CD4-positive, alpha-beta T cell (primary cell): ENCODE data around the gene DMRT2. TPM values are rescaled to one million over a fixed set of nuclear protein-coding genes. Genes with fewer than 3 reads are reported as not detected.

Source experiments
- ATAC-seq: fragments of 200-7000 bp; cut with Tn5 transposase; one replicate; pipeline ENCODE4 v1.10.0; 2022; ENCODE audit warnings: mild to moderate bottlenecking; ENCODE audit not compliant: poor library complexity
- CTCF ChIA-PET: fragments of 350-600 bp; sonication (Branson Sonifier 250); formaldehyde crosslinking; loops from one replicate; lab custom pipeline; 2021; ENCODE audit warnings: antibody characterized with exemption, inconsistent platforms; lab: Charles Lee
- POLR2A ChIA-PET: fragments of 350-600 bp; sonication (Branson Sonifier 250); formaldehyde crosslinking; loops from one replicate; lab custom pipeline; 2021; ENCODE audit warnings: antibody characterized with exemption, inconsistent platforms; lab: Charles Lee
- DNase-seq, 14 experiments: peaks; one replicate each; pipeline ENCODE4 v3.0.0-alpha.2; 2013 to 2020; ENCODE audit warnings: mixed read lengths in 2 of 14
- H3K27ac ChIP-seq, 2 donors: one replicate each; pipeline versions ENCODE4 v1.5.1 to v1.7.0; 2013; ENCODE audit warnings: low read length in 2 of 2, low read depth in 1 of 2, mild to moderate bottlenecking in 1 of 2
- H3K27me3 ChIP-seq, 2 experiments: 1 replicate in 1 of 2; 2 replicates in 1 of 2; pipeline versions ENCODE4 v1.6.1 to v1.7.0; 2013; ENCODE audit warnings: low read length in 2 of 2, control low read depth in 1 of 2, mild to moderate bottlenecking in 1 of 2, moderate library complexity in 1 of 2; ENCODE audit not compliant: insufficient read depth in 2 of 2, control insufficient read depth in 1 of 2
- H3K36me3 ChIP-seq: one replicate; pipeline ENCODE4 v1.6.1; 2013; ENCODE audit warnings: low read length, control low read depth; ENCODE audit not compliant: insufficient read depth
- H3K4me1 ChIP-seq: one replicate; pipeline ENCODE4 v1.6.1; 2013; ENCODE audit warnings: low read length, control low read depth; ENCODE audit not compliant: insufficient read depth
- H3K4me3 ChIP-seq: one replicate; pipeline ENCODE4 v1.5.1; 2013; ENCODE audit warnings: mild to moderate bottlenecking, low read length, moderate library complexity
- H3K9me3 ChIP-seq, 2 experiments: 1 replicate in 1 of 2; 2 replicates in 1 of 2; pipeline versions ENCODE4 v1.6.1 to v1.7.0; 2013; ENCODE audit warnings: low read length in 2 of 2, mild to moderate bottlenecking in 2 of 2, control low read depth in 1 of 2, moderate library complexity in 1 of 2; ENCODE audit not compliant: control insufficient read depth in 1 of 2, insufficient read depth in 1 of 2
- H3K27ac Mint-ChIP-seq: one replicate; pipeline ENCODE4 v1.8.0; 2020; ENCODE audit warnings: mixed read lengths
- H3K27me3 Mint-ChIP-seq: one replicate; pipeline ENCODE4 v1.8.0; 2021; ENCODE audit warnings: mixed read lengths
- H3K36me3 Mint-ChIP-seq: one replicate; pipeline ENCODE4 v1.8.0; 2021; ENCODE audit warnings: low read depth, mixed read lengths
- H3K4me1 Mint-ChIP-seq: one replicate; pipeline ENCODE4 v1.8.0; 2021; ENCODE audit warnings: low read depth, mixed read lengths
- H3K4me3 Mint-ChIP-seq: one replicate; pipeline ENCODE4 v1.8.0; 2020; ENCODE audit warnings: mild to moderate bottlenecking, mixed read lengths
- H3K9me3 Mint-ChIP-seq: one replicate; pipeline ENCODE4 v1.8.0; 2020; ENCODE audit warnings: mixed read lengths
- intact Hi-C, 2 experiments: fragments of 100-400 bp; cut with DNase I in 1 of 2; cut with micrococcal nuclease in 1 of 2; formaldehyde crosslinking; loops; one replicate each; pipeline versions ENCODE4 v1.15.1 to v1.9.0; 2023 to 2025; cut with DNase I, micrococcal nuclease
- total RNA-seq, 174 experiments: library from RNA in 2 of 174; stranded (reverse) in 2 of 174; gene quantifications; one replicate each; pipeline ENCODE4 v1.2.3 and lab custom pipeline; 2021 to 2026
- TF ChIP-seq, protein P1 (sequence below): fragments of 200-600 bp; IDR thresholded peaks from one replicate; pipeline ENCODE4 v1.8.0; 2022; ENCODE audit warnings: antibody characterized with exemption, mild to moderate bottlenecking

DMRT2 gene
- total RNA-seq, 2 experiments from 2014 or later = not detected

- H3K36me3 Mint-ChIP-seq = no peaks in the 10 kb centered on the region
- H3K9me3 Mint-ChIP-seq = no peaks in the 10 kb centered on the region
- peaks cover 4 to 11% of the 10 kb centered on the region in 2 experiments for H3K27me3 ChIP-seq
- peaks cover 54% of the 10 kb centered on the region for H3K27me3 Mint-ChIP-seq
- intact Hi-C loops = no loop called here
- H3K4me1 ChIP-seq = peaks cover 4% of the 10 kb centered on the region
- no peak overlapping the region for H3K27ac Mint-ChIP-seq
- no peak overlapping the region for H3K4me3 Mint-ChIP-seq
- H3K4me3 ChIP-seq = no peak overlapping the region
- H3K9me3 ChIP-seq = no peaks in the 10 kb centered on the region
- CTCF ChIA-PET = no interaction called here
- no peaks in the 10 kb centered on the region for H3K36me3 ChIP-seq
- ATAC-seq = no peak
- no peak overlapping the region for H3K27ac ChIP-seq
- TF ChIP-seq, protein P1, sequence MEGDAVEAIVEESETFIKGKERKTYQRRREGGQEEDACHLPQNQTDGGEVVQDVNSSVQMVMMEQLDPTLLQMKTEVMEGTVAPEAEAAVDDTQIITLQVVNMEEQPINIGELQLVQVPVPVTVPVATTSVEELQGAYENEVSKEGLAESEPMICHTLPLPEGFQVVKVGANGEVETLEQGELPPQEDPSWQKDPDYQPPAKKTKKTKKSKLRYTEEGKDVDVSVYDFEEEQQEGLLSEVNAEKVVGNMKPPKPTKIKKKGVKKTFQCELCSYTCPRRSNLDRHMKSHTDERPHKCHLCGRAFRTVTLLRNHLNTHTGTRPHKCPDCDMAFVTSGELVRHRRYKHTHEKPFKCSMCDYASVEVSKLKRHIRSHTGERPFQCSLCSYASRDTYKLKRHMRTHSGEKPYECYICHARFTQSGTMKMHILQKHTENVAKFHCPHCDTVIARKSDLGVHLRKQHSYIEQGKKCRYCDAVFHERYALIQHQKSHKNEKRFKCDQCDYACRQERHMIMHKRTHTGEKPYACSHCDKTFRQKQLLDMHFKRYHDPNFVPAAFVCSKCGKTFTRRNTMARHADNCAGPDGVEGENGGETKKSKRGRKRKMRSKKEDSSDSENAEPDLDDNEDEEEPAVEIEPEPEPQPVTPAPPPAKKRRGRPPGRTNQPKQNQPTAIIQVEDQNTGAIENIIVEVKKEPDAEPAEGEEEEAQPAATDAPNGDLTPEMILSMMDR = no peak
- H3K4me1 Mint-ChIP-seq = no peaks in the 10 kb centered on the region
- peak in 3 of 14 experiments; percentile 37 to 48 (median 42) for DNase-seq
- POLR2A ChIA-PET = no interaction called here
Measured at GRCh38 chr9:1005043-1005667, 45.0 kb upstream of the DMRT2 start.

- H3K36me3 ChIP-seq = no peaks in the 10 kb centered on the region
- H3K9me3 ChIP-seq = no peaks in the 10 kb centered on the region
- ChIA-PET POLR2A (no interaction called here), CTCF (no interaction called here)
- ATAC-seq = no peak
- peaks cover 4% of the 10 kb centered on the region for H3K4me1 ChIP-seq
- Mint-ChIP-seq H3K27ac (no peak overlapping the region), H3K4me1 (no peaks in the 10 kb centered on the region), H3K4me3 (no peak overlapping the region), H3K27me3 (peaks cover 58% of the 10 kb centered on the region), H3K9me3 (no peaks in the 10 kb centered on the region), H3K36me3 (no peaks in the 10 kb centered on the region)
- no peak for DNase-seq
- TF ChIP-seq, protein P1 = no peak
- no peak overlapping the region for H3K27ac ChIP-seq
- intact Hi-C loops = no loop called here
- no peak overlapping the region for H3K4me3 ChIP-seq
- H3K27me3 ChIP-seq = peaks cover 4 to 11% of the 10 kb centered on the region in 2 experiments
Measured at GRCh38 chr9:1007312-1007711, 42.8 kb upstream of the DMRT2 start.

- H3K9me3 Mint-ChIP-seq = no peaks in the 10 kb centered on the region
- no peak overlapping the region for H3K27ac Mint-ChIP-seq
- H3K27me3 ChIP-seq = peaks cover 4 to 11% of the 10 kb centered on the region in 2 experiments
- H3K27ac ChIP-seq = no peak overlapping the region
- POLR2A ChIA-PET = no interaction called here
- DNase-seq = no peak
- TF ChIP-seq, protein P1 = no peak
- CTCF ChIA-PET = no interaction called here
- no peak overlapping the region for H3K4me3 Mint-ChIP-seq
- no peaks in the 10 kb centered on the region for H3K9me3 ChIP-seq
- H3K4me1 ChIP-seq = peaks cover 4% of the 10 kb centered on the region
- H3K36me3 Mint-ChIP-seq = no peaks in the 10 kb centered on the region
- peaks cover 63% of the 10 kb centered on the region for H3K27me3 Mint-ChIP-seq
- no peak overlapping the region for H3K4me3 ChIP-seq
- H3K4me1 Mint-ChIP-seq = no peaks in the 10 kb centered on the region
- intact Hi-C loops = loop anchor here (2.0 kb wide), 2 partner anchors 113 to 393 kb away; no protein-coding TSS in a partner anchor
- no peak for ATAC-seq
- H3K36me3 ChIP-seq = no peaks in the 10 kb centered on the region
Measured at GRCh38 chr9:1008216-1008615, 41.9 kb upstream of the DMRT2 start.
